Activated naive CD8-positive, alpha-beta T cell treated with anti-CD3 and anti-CD28 coated beads for 36 hours (primary cell): ENCODE measurements around the gene DDX46. TPM values are rescaled to one million over a fixed set of nuclear protein-coding genes. Genes with fewer than 3 reads are reported as not detected.
"Not testable (repeated sequence)": the region's sequence is repeated elsewhere in the genome, so short reads cannot be mapped to it uniquely, and the experiment has no call there.

Experiments used
- DNase-seq: peaks from one replicate; pipeline ENCODE4 v3.0.0; 2021
- H3K27ac Mint-ChIP-seq: one replicate; pipeline ENCODE4 v1.8.0; 2022; ENCODE audit warnings: mild to moderate bottlenecking, moderate library complexity, mixed read lengths
- H3K27me3 Mint-ChIP-seq: one replicate; pipeline ENCODE4 v1.8.0; 2022; ENCODE audit warnings: mild to moderate bottlenecking, mixed read lengths
- H3K36me3 Mint-ChIP-seq: one replicate; pipeline ENCODE4 v1.8.0; 2021; ENCODE audit warnings: mild to moderate bottlenecking, mixed read lengths
- H3K4me1 Mint-ChIP-seq: one replicate; pipeline ENCODE4 v1.8.0; 2021; ENCODE audit warnings: mixed read lengths
- H3K4me3 Mint-ChIP-seq: one replicate; pipeline ENCODE4 v1.8.0; 2022; ENCODE audit warnings: mild to moderate bottlenecking, moderate library complexity, mixed read lengths
- H3K9me3 Mint-ChIP-seq: one replicate; pipeline ENCODE4 v1.8.0; 2022; ENCODE audit warnings: mixed read lengths
- total RNA-seq, 2 experiments: library from RNA; stranded (reverse); gene quantifications; one replicate each; pipeline ENCODE4 v1.2.3, GENCODE V29; 2021

Gene DDX46
- total RNA-seq, 2 experiments from 2014 or later: 77.2 to 78.3 TPM

- H3K36me3 Mint-ChIP-seq: peaks cover 10% of the 10 kb centered on the region
- H3K9me3 Mint-ChIP-seq: no peaks in the 10 kb centered on the region
- no peaks in the 10 kb centered on the region for H3K27me3 Mint-ChIP-seq
- H3K27ac Mint-ChIP-seq: peak overlapping the region; percentile 95
- no peak for DNase-seq
- H3K4me1 Mint-ChIP-seq: peaks cover 28% of the 10 kb centered on the region
- H3K4me3 Mint-ChIP-seq: peak overlapping the region; percentile 99
Measured at GRCh38 chr5:134758176-134758503, 439 bp upstream of the DDX46 start.

- peaks cover 13% of the 10 kb centered on the region for H3K36me3 Mint-ChIP-seq
Measured at GRCh38 chr5:134767528-134768291, 9.1 kb downstream of the DDX46 start.

GRCh38 chr5:134769206-134769605 is 10.6 kb downstream of the DDX46 start:
- no peaks in the 10 kb centered on the region for H3K27me3 Mint-ChIP-seq
- no peak overlapping the region for H3K27ac Mint-ChIP-seq
- DNase-seq: no peak
- H3K36me3 Mint-ChIP-seq: peaks cover 15% of the 10 kb centered on the region
- no peak overlapping the region for H3K4me3 Mint-ChIP-seq
- no peaks in the 10 kb centered on the region for H3K4me1 Mint-ChIP-seq
- no peaks in the 10 kb centered on the region for H3K9me3 Mint-ChIP-seq

More at GRCh38 chr5:134767528-134768291, 9.1 kb downstream of the DDX46 start:
- H3K4me1 Mint-ChIP-seq, H3K27me3 Mint-ChIP-seq, H3K4me3 Mint-ChIP-seq, H3K9me3 Mint-ChIP-seq, H3K27ac Mint-ChIP-seq, DNase-seq: not testable (repeated sequence)

GRCh38 chr5:134772461-134773125 is 14.0 kb downstream of the DDX46 start:
- DNase-seq: no peak
- Mint-ChIP-seq H3K27me3 (no peaks in the 10 kb centered on the region), H3K36me3 (peaks cover 31% of the 10 kb centered on the region), H3K4me3 (no peak overlapping the region), H3K27ac (no peak overlapping the region), H3K4me1 (no peaks in the 10 kb centered on the region), H3K9me3 (no peaks in the 10 kb centered on the region)

GRCh38 chr5:134777366-134777765 is 18.8 kb downstream of the DDX46 start:
- Mint-ChIP-seq H3K4me1 (no peaks in the 10 kb centered on the region), H3K27me3 (no peaks in the 10 kb centered on the region), H3K36me3 (peaks cover 28% of the 10 kb centered on the region), H3K4me3 (no peak overlapping the region), H3K9me3 (no peaks in the 10 kb centered on the region), H3K27ac (peak overlapping the region; percentile 21)
- no peak for DNase-seq

GRCh38 chr5:134784241-134784920 is 25.8 kb downstream of the DDX46 start:
- Mint-ChIP-seq H3K4me1 (no peaks in the 10 kb centered on the region), H3K27me3 (no peaks in the 10 kb centered on the region), H3K36me3 (peaks cover 18% of the 10 kb centered on the region), H3K9me3 (no peaks in the 10 kb centered on the region), H3K4me3 (no peak overlapping the region), H3K27ac (no peak overlapping the region)
- DNase-seq: no peak

- no peak overlapping the region for H3K4me3 Mint-ChIP-seq
- no peak for DNase-seq
- no peaks in the 10 kb centered on the region for H3K4me1 Mint-ChIP-seq
- H3K27ac Mint-ChIP-seq: no peak overlapping the region
- H3K27me3 Mint-ChIP-seq: no peaks in the 10 kb centered on the region
- H3K9me3 Mint-ChIP-seq: no peaks in the 10 kb centered on the region
- peaks cover 18% of the 10 kb centered on the region for H3K36me3 Mint-ChIP-seq
Measured at GRCh38 chr5:134784946-134785620, 26.5 kb downstream of the DDX46 start.

- Mint-ChIP-seq H3K27me3 (no peaks in the 10 kb centered on the region), H3K36me3 (peaks cover 21% of the 10 kb centered on the region), H3K9me3 (no peaks in the 10 kb centered on the region), H3K4me3 (no peak overlapping the region), H3K4me1 (no peaks in the 10 kb centered on the region), H3K27ac (no peak overlapping the region)
- no peak for DNase-seq
Measured at GRCh38 chr5:134787692-134788091, 29.1 kb downstream of the DDX46 start.

GRCh38 chr5:134791580-134791979 is 33.0 kb downstream of the DDX46 start:
- Mint-ChIP-seq H3K27me3 (no peaks in the 10 kb centered on the region), H3K4me3 (no peak overlapping the region), H3K36me3 (peaks cover 20% of the 10 kb centered on the region), H3K4me1 (no peaks in the 10 kb centered on the region), H3K27ac (no peak overlapping the region), H3K9me3 (no peaks in the 10 kb centered on the region)
- no peak for DNase-seq

GRCh38 chr5:134792286-134792685 is 33.7 kb downstream of the DDX46 start:
- Mint-ChIP-seq H3K4me1 (no peaks in the 10 kb centered on the region), H3K27ac (no peak overlapping the region), H3K4me3 (no peak overlapping the region), H3K9me3 (no peaks in the 10 kb centered on the region), H3K36me3 (peaks cover 20% of the 10 kb centered on the region), H3K27me3 (no peaks in the 10 kb centered on the region)
- DNase-seq: no peak

GRCh38 chr5:134793111-134793510 is 34.5 kb downstream of the DDX46 start:
- H3K27me3 Mint-ChIP-seq: no peaks in the 10 kb centered on the region
- H3K36me3 Mint-ChIP-seq: peaks cover 21% of the 10 kb centered on the region
- no peak for DNase-seq
- H3K27ac Mint-ChIP-seq: no peak overlapping the region
- H3K4me1 Mint-ChIP-seq: no peaks in the 10 kb centered on the region
- no peak overlapping the region for H3K4me3 Mint-ChIP-seq
- no peaks in the 10 kb centered on the region for H3K9me3 Mint-ChIP-seq

GRCh38 chr5:134794082-134794481 is 35.5 kb downstream of the DDX46 start:
- H3K27me3 Mint-ChIP-seq: no peaks in the 10 kb centered on the region
- DNase-seq: no peak
- H3K4me3 Mint-ChIP-seq: no peak overlapping the region
- no peaks in the 10 kb centered on the region for H3K9me3 Mint-ChIP-seq
- H3K36me3 Mint-ChIP-seq: peaks cover 25% of the 10 kb centered on the region
- no peaks in the 10 kb centered on the region for H3K4me1 Mint-ChIP-seq
- no peak overlapping the region for H3K27ac Mint-ChIP-seq

GRCh38 chr5:134794819-134795218 is 36.2 kb downstream of the DDX46 start:
- Mint-ChIP-seq H3K27ac (no peak overlapping the region), H3K4me3 (no peak overlapping the region), H3K9me3 (no peaks in the 10 kb centered on the region), H3K36me3 (peaks cover 26% of the 10 kb centered on the region), H3K27me3 (no peaks in the 10 kb centered on the region), H3K4me1 (no peaks in the 10 kb centered on the region)
- no peak for DNase-seq

- no peak overlapping the region for H3K27ac Mint-ChIP-seq
- H3K36me3 Mint-ChIP-seq: peaks cover 18% of the 10 kb centered on the region
- no peaks in the 10 kb centered on the region for H3K4me1 Mint-ChIP-seq
- H3K4me3 Mint-ChIP-seq: no peak overlapping the region
- DNase-seq: no peak
- no peaks in the 10 kb centered on the region for H3K27me3 Mint-ChIP-seq
- H3K9me3 Mint-ChIP-seq: no peaks in the 10 kb centered on the region
Measured at GRCh38 chr5:134798468-134798867, 39.9 kb downstream of the DDX46 start.

GRCh38 chr5:134803821-134804220 is 45.2 kb downstream of the DDX46 start:
- Mint-ChIP-seq H3K4me1 (no peaks in the 10 kb centered on the region), H3K4me3 (no peak overlapping the region), H3K9me3 (no peaks in the 10 kb centered on the region), H3K27me3 (no peaks in the 10 kb centered on the region), H3K36me3 (peaks cover 8% of the 10 kb centered on the region), H3K27ac (no peak overlapping the region)
- DNase-seq: no peak
